HepG2 (cell line): Measurements from ENCODE around the gene MRPL42. TPM values are rescaled to one million over a fixed set of nuclear protein-coding genes. Genes with fewer than 3 reads are reported as not detected.

Experiments used
- ATAC-seq: fragments of 200-7000 bp; cut with Tn5 transposase; 3 replicates; pipeline ENCODE4 v1.9.1; 2020; ENCODE audit warnings: mild to moderate bottlenecking, moderate library complexity
- BruUV-seq: library from RNA; stranded (reverse); fragments of 400-500 nt; replicated peaks from 2 replicates; lab custom pipeline; 2021; lab: Mats Ljungman, UMichigan
- CTCF ChIA-PET: fragments of 300-600 bp; formaldehyde crosslinking; extraction: SDS; loops from one replicate; lab custom pipeline; 2021; ENCODE audit warnings: low total read pairs, inconsistent platforms, low intra/inter-chr PET ratio; lab: Yijun Ruan, JAX
- POLR2A ChIA-PET: fragments of 350-600 bp; sonication (Branson Sonifier 250); formaldehyde crosslinking; loops from one replicate; lab custom pipeline; 2020; ENCODE audit warnings: antibody characterized with exemption, inconsistent platforms; lab: Yijun Ruan, JAX
- DNase-seq: peaks from one replicate; pipeline ENCODE4 v3.0.0-alpha.2; 2015; ENCODE audit warnings: low spot score
- FAIRE-seq: peaks from 3 replicates; lab custom pipeline; 2011; peaks lifted over from hg19 to GRCh38; lab: Jason Lieb, UNC
- H2AFZ ChIP-seq: one replicate; pipeline ENCODE4 v1.6.1; 2011; ENCODE audit warnings: low read length, inconsistent platforms
- H3K27ac ChIP-seq: fragments of 300-600 bp; 3 replicates; pipeline ENCODE4 v1.8.0; 2011; ENCODE audit warnings: mixed run types, mild to moderate bottlenecking, mixed read lengths, low read length, inconsistent platforms; ENCODE audit not compliant: insufficient read depth; ENCODE audit errors: extremely low read length
- H3K27me3 ChIP-seq, 2 experiments: fragments of 200-600 bp in 1 of 2; 2 replicates in 1 of 2; 3 replicates in 1 of 2; pipeline versions ENCODE4 v1.6.0 to v1.8.0; 2011; ENCODE audit warnings: low read length in 2 of 2, mild to moderate bottlenecking in 2 of 2, moderate library complexity in 2 of 2, inconsistent platforms in 1 of 2; ENCODE audit not compliant: insufficient read depth in 2 of 2, control insufficient read depth in 1 of 2
- H3K36me3 ChIP-seq, 2 experiments: fragments of 200-600 bp in 1 of 2; replicated peaks in 1 of 2; 2 replicates in 1 of 2; 3 replicates in 1 of 2; pipeline versions ENCODE4 v1.5.1 to v1.8.0; 2011; ENCODE audit warnings: low read length in 2 of 2, inconsistent platforms in 1 of 2; ENCODE audit not compliant: insufficient read depth in 2 of 2, control insufficient read depth in 1 of 2
- H3K4me1 ChIP-seq: 2 replicates; pipeline ENCODE4 v1.5.1; 2012; ENCODE audit warnings: low read length, inconsistent platforms; ENCODE audit not compliant: insufficient read depth
- H3K4me2 ChIP-seq: 2 replicates; pipeline ENCODE4 v1.6.0; 2011; ENCODE audit warnings: low read depth, low read length, inconsistent platforms
- H3K4me3 ChIP-seq, 3 experiments: fragments of 200-600 bp in 1 of 3; sonication (generic), shearing (Covaris generic) in 1 of 3; replicated peaks in 1 of 3; 2 replicates each; pipeline ENCODE4 v1.5.1; 2011 to 2016; ENCODE audit warnings: low read length in 3 of 3, inconsistent platforms in 2 of 3, low read depth in 2 of 3, mild to moderate bottlenecking in 2 of 3, control low read depth in 1 of 3, mixed read lengths in 1 of 3; ENCODE audit not compliant: insufficient read depth in 1 of 3
- H3K79me2 ChIP-seq: one replicate; pipeline ENCODE4 v1.6.1; 2011; ENCODE audit warnings: low read length, inconsistent platforms; ENCODE audit not compliant: insufficient read depth
- H3K9ac ChIP-seq: 2 replicates; pipeline ENCODE4 v1.6.0; 2011; ENCODE audit warnings: mild to moderate bottlenecking, low read depth, low read length, inconsistent platforms; ENCODE audit not compliant: insufficient read depth
- H3K9me3 ChIP-seq: 2 replicates; pipeline ENCODE4 v1.5.1; 2012; ENCODE audit warnings: mild to moderate bottlenecking, low read length
- H4K20me1 ChIP-seq: 2 replicates; pipeline ENCODE4 v1.6.0; 2011; ENCODE audit warnings: inconsistent platforms, mild to moderate bottlenecking, low read length, moderate library complexity; ENCODE audit not compliant: insufficient read depth
- ZKSCAN8 ChIP-seq: IDR thresholded peaks from 2 replicates; pipeline ENCODE4 v1.6.1; 2016; ENCODE audit warnings: borderline replicate concordance, missing genetic modification reagents, missing compliant biosample characterization
- ZNF121 ChIP-seq: sonication (generic); formaldehyde crosslinking; IDR thresholded peaks from 2 replicates; pipeline ENCODE4 v1.5.0; 2020; ENCODE audit warnings: mild to moderate bottlenecking, missing genetic modification reagents
- ZZZ3 ChIP-seq: sonication (generic); formaldehyde crosslinking; IDR thresholded peaks from 2 replicates; pipeline ENCODE4 v1.4.0; 2020; ENCODE audit warnings: missing genetic modification reagents, mild to moderate bottlenecking, borderline replicate concordance
- WGBS: methylation state at CpG from one replicate; pipeline ENCODE4 v1.1.6; 2017; ENCODE audit warnings: low lambda C conversion rate; 5-methylcytosine and 5-hydroxymethylcytosine counted together
- in situ Hi-C: cut with HindIII; loops from 2 replicates; pipeline ENCODE4 v1.10.0; 2017; ENCODE audit warnings: low pct_unique_long_range_greater_than_20kb; ENCODE audit not compliant: extremely low pct_ligation_motif_present
- intact Hi-C: fragments of 100-400 bp; cut with micrococcal nuclease; formaldehyde crosslinking; loops from one replicate; pipeline ENCODE4 v1.10.0; 2022; ENCODE audit not compliant: unreplicated experiment
- polyA plus RNA-seq, 8 experiments: library from polyadenylated mRNA; depleted of rRNA in 3 of 8; stranded (reverse) in 7 of 8; unstranded in 1 of 8; fragments of >200 nt; fragmentation: Illumina TruSeq in 4 of 8; extraction: Trizol in 4 of 8; gene quantifications; 2 replicates each; pipeline versions ENCODE4 v1.2.1 to v1.2.3, GENCODE V29; 2011 to 2016; ENCODE audit warnings: low read depth in 4 of 8, missing spikeins in 1 of 8, mixed read lengths in 1 of 8; ENCODE audit not compliant: insufficient read depth in 1 of 8
- total RNA-seq, 5 experiments: library from RNA; depleted of rRNA; stranded (reverse); fragments of >200 nt; fragmentation: Illumina TruSeq; extraction: Trizol; gene quantifications; 2 replicates each; pipeline ENCODE4 v1.2.3, GENCODE V29; 2016; ENCODE audit warnings: low read depth in 1 of 5
- TF ChIP-seq, protein P1 (sequence below), 2 experiments: sonication (generic) in 1 of 2; formaldehyde crosslinking in 1 of 2; IDR thresholded peaks; 2 replicates each; pipeline versions ENCODE4 v1.4.0 to v1.6.1; 2016 to 2020; ENCODE audit warnings: borderline replicate concordance in 1 of 2, low read depth in 1 of 2, mild to moderate bottlenecking in 1 of 2, missing genetic modification reagents in 1 of 2

The MRPL42 gene
- total and polyA plus RNA-seq, 2 of the 13 experiments (the other 11 are each of a cell fraction or from before 2014, with no cell fraction given): 93.3 to 148 TPM

DNA sequence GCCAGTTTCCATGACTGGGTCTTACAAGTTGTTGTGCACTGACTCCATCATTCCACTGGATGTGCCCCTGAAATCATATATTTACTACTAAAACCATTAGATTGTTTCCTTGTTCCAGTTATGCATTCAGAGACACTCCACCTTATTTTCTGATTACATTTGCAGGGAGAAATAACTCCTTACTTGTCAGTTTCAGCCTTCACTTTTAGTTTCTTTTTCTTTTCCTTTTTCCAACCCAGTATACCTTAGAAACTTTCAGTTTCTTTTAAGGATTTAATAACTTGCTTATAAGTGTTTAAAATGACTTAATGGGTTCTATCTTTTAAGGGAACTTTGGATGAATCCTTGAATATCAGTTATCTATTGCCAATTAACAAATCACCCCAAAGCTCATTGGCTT lies 39.9 kb downstream of the MRPL42 start (continued):
- TF ChIP-seq, protein P1, sequence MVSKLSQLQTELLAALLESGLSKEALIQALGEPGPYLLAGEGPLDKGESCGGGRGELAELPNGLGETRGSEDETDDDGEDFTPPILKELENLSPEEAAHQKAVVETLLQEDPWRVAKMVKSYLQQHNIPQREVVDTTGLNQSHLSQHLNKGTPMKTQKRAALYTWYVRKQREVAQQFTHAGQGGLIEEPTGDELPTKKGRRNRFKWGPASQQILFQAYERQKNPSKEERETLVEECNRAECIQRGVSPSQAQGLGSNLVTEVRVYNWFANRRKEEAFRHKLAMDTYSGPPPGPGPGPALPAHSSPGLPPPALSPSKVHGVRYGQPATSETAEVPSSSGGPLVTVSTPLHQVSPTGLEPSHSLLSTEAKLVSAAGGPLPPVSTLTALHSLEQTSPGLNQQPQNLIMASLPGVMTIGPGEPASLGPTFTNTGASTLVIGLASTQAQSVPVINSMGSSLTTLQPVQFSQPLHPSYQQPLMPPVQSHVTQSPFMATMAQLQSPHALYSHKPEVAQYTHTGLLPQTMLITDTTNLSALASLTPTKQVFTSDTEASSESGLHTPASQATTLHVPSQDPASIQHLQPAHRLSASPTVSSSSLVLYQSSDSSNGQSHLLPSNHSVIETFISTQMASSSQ (IDR thresholded peaks at IDR 0.05; ENCODE audit: low read depth): no peak
- TF ChIP-seq, protein P1 (CRISPR knock-in tag; IDR thresholded peaks at IDR 0.05; ENCODE audit: borderline replicate concordance): no peak
- no peak for TF ChIP-seq ZKSCAN8 (CRISPR knock-in tag)

DNA sequence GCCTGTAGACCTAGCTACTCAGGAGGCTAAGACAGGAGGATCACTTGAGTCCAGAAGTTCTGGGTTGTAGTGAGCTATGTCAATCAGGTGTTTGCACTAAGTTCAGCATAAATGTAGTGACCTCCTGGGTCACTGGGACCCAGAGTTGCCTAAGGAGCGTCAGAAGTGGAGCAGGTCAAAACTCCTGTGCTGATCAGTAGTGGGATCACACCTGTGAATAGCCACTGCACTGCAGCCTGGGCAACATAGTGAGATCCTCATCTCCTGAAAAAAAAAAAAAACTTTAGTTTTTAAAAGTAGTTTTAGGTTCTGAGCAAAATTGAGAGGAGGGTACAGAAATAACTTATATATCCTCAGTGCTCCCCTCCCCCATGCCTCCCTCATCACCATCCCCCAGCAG lies 42.2 kb downstream of the MRPL42 start:
- CTCF ChIA-PET: no interaction called here
- POLR2A ChIA-PET: no interaction called here

More for the DNA sequence above, 42.2 kb downstream of the MRPL42 start:
- Histone ChIP-seq H4K20me1 (no peaks in the 10 kb centered on the region), H3K27ac (no peak overlapping the region), H2AFZ (no peak overlapping the region), H3K27me3 (no peaks in the 10 kb centered on the region), H3K36me3 (peaks cover 0 to 5% of the 10 kb centered on the region in 2 experiments; a peak in 2 of 5 replicates)
- TF ChIP-seq ZZZ3 (CRISPR knock-in tag) (no peak), ZNF121 (CRISPR knock-in tag) (peak; percentile 69; the same call in 1 of the 2 replicates)
- TF ChIP-seq, all 625 proteins: peak for 1
- intact Hi-C loops: loop anchor here (10.0 kb wide), 1 partner anchor 565 kb away; no protein-coding TSS in a partner anchor
- in situ Hi-C loops: loop anchor here (10.0 kb wide), 1 partner anchor 55 kb away; no protein-coding TSS in a partner anchor
- Histone ChIP-seq H3K79me2 (no peaks in the 10 kb centered on the region), H3K9ac (no peak overlapping the region), H3K4me1 (no peaks in the 10 kb centered on the region), H3K4me3 (no peak overlapping the region), H3K4me2 (no peak overlapping the region), H3K9me3 (no peaks in the 10 kb centered on the region)
- ATAC-seq: no peak
- WGBS: 84% methylated on average over 1 of the region's 1 CpG
- no peak for FAIRE-seq
- no TSS peak for BruUV-seq
- DNase-seq: no peak
